Stomach (tissue), 9 donors: Measurements from ENCODE around the gene ALG1. TPM values are rescaled to one million over a fixed set of nuclear protein-coding genes. Genes with fewer than 3 reads are reported as not detected.
"Not testable (repeated sequence)": the region's sequence is repeated elsewhere in the genome, so short reads cannot be mapped to it uniquely, and the experiment has no call there.

Experiments used
- DNase-seq, 2 donors: peaks; one replicate each; pipeline versions ENCODE4 v3.0.0 to v3.0.0-alpha.2; 2013 to 2019
- H3K27ac ChIP-seq, 5 donors: fragments of 200-600 bp in 4 of 5; sonication (generic) in 4 of 5; one replicate each; pipeline ENCODE4 v1.5.1; 2013 to 2019; ENCODE audit warnings: mild to moderate bottlenecking in 1 of 5, moderate library complexity in 1 of 5
- H3K27me3 ChIP-seq, 3 donors: fragments of 200-600 bp; sonication (generic); one replicate each; pipeline ENCODE4 v1.5.1; 2017 to 2019; ENCODE audit warnings: mixed run types in 1 of 3
- H3K36me3 ChIP-seq, 4 donors: fragments of 200-600 bp; sonication (generic); 1 replicate in 3 of 4; 2 replicates in 1 of 4; pipeline ENCODE4 v1.5.1; 2016 to 2019
- H3K4me1 ChIP-seq, 4 donors: fragments of 200-600 bp; sonication (generic); one replicate each; pipeline ENCODE4 v1.5.1; 2016 to 2019
- H3K4me3 ChIP-seq, 4 donors: fragments of 200-600 bp; sonication (generic) in 3 of 4; one replicate each; pipeline ENCODE4 v1.5.1; 2016 to 2019; ENCODE audit warnings: mild to moderate bottlenecking in 1 of 4
- H3K9me3 ChIP-seq, 4 donors: fragments of 200-600 bp; sonication (generic); one replicate each; pipeline ENCODE4 v1.5.1; 2016 to 2019
- EP300 ChIP-seq: sonication (generic); formaldehyde crosslinking; IDR thresholded peaks from one replicate; pipeline ENCODE4 v1.6.1; 2017; ENCODE audit warnings: antibody characterized with exemption
- POLR2A ChIP-seq, 4 donors: fragments of 450-650 bp; IDR thresholded peaks; one replicate each; pipeline ENCODE4 v1.6.1; 2016; ENCODE audit warnings: antibody characterized with exemption in 4 of 4, control low read depth in 2 of 4, mild to moderate bottlenecking in 1 of 4, moderate library complexity in 1 of 4
- POLR2AphosphoS5 ChIP-seq, 3 donors: sonication (generic); formaldehyde crosslinking; IDR thresholded peaks; one replicate each; pipeline ENCODE4 v1.6.1; 2016; ENCODE audit warnings: antibody characterized with exemption in 3 of 3
- WGBS, 5 donors: extraction: QIAGEN DNeasy Blood & Tissue Kit in 3 of 5; methylation state at CpG; one replicate each; pipeline versions ENCODE4 v1.1.5 to v1.1.7; 2013 to 2018; 5-methylcytosine and 5-hydroxymethylcytosine counted together
- intact Hi-C: fragments of 100-400 bp; cut with DNase I; formaldehyde crosslinking; loops from one replicate; pipeline ENCODE4 v1.15.1; 2023; ENCODE audit warnings: low total_unique reads
- polyA plus RNA-seq, 3 donors: library from polyadenylated mRNA; stranded (reverse); fragments of 200-250 nt; gene quantifications; one replicate each; pipeline ENCODE4 v1.2.3, GENCODE V29; 2013
- total RNA-seq, 5 donors: library from RNA; depleted of rRNA; stranded (reverse); fragments of >200 nt; gene quantifications; one replicate each; pipeline versions ENCODE4 v1.1.0 to v1.2.3, GENCODE V29; 2014 to 2016
- TF ChIP-seq, protein P1 (sequence below), 7 experiments: fragments of 450-650 bp in 4 of 7; fragments of 200-600 bp in 3 of 7; sonication (generic) in 3 of 7; IDR thresholded peaks; one replicate each; pipeline ENCODE4 v1.5.1; 2016 to 2019; ENCODE audit warnings: antibody characterized with exemption in 7 of 7, control low read depth in 2 of 7, mild to moderate bottlenecking in 1 of 7
- donor health status: healthy with polysubstance abuse.
- donor health status: Bipolar disorder and iron deficiency.
- donor health status: healthy.

ALG1 gene
- total and polyA plus RNA-seq, 8 donors = 4.5 to 53.9 (median 17.6) TPM

GRCh38 chr16:5097061-5097469, 25.4 kb downstream of the ALG1 start:
- H3K36me3 ChIP-seq, H3K27me3 ChIP-seq, intact Hi-C loops, H3K9me3 ChIP-seq: not testable (repeated sequence)
- WGBS, 5 donors = 0 to 1% (median 0%) methylated on average over 11 to 23 of the region's 23 CpGs
- DNase-seq = peak in 1 of 2 donors; percentile 68
- H3K27ac ChIP-seq = peak overlapping the region; percentile 79 to 89 (median 85)
- H3K4me1 ChIP-seq = peaks cover 0 to 28% (median 10%) of the 10 kb centered on the region in 4 donors
- H3K4me3 ChIP-seq = peak overlapping the region; percentile 67 to 89 (median 82)

DNA sequence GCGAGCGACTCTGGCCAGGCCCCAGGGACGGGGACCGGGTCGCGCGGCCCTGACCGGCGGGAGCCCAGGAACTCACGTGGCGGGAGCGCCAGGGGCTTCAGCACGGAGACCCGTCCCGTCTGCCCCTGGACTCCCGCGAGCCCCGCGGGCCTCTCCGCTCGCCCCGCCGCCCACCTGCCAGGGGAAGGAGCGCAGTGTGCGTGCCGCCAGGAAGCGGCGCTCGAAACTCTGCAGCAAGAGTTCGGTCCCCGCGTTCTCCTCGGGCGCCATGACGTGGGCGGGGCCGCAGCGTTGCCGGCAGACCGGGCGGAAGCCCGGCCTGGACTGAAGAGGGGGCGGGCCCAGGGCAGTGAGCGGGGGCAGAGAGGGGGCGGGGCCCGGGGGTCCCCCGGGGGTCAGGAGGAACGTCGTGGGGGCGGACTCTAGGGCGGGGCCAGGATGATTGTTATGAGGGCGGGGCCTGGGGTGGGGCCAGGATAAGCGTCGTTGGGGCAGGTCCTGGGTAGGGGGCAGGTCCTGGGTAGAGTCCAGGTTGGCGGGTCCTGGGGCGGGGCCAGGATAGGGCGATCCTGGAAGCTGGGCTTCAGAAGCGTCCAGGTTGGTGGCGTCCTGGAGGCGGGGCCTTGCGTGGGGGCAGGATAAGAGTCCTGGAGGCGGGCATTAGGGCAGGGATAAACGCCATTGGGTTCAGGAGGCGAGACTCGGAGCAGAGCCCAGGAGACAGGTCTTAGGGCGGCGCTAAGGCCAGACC, 26.0 kb downstream of the ALG1 start, which contains the start of gene EEF2KMT:
TSS of gene EEF2KMT (minus strand) at position 326 of the 751 bp plus-strand sequence. CDS start at position 270, 56 bp downstream.
- peak; percentile 99 for DNase-seq
- WGBS, 5 donors = 0 to 1% (median 1%) methylated on average over 16 to 67 of the region's 67 CpGs
- Histone ChIP-seq H3K4me1 (peaks cover 0 to 24% (median 8%) of the 10 kb centered on the region in 4 donors), H3K4me3 (peak within 1 kb of the TSS; percentile 67 to 89 (median 82)), H3K27ac (peak within 1 kb of the TSS; percentile 85 to 90 (median 86))
- H3K9me3 ChIP-seq, H3K27me3 ChIP-seq, intact Hi-C loops, H3K36me3 ChIP-seq: not testable (repeated sequence)
- TF ChIP-seq POLR2AphosphoS5 (IDR thresholded peaks at IDR 0.05) = peak in 2 of 3 donors; percentile 36 to 48

GRCh38 chr16:5098221-5099159, 26.8 kb downstream of the ALG1 start:
- H3K9me3 ChIP-seq, H3K36me3 ChIP-seq, intact Hi-C loops, H3K27me3 ChIP-seq: not testable (repeated sequence)
- peak overlapping the region; percentile 67 to 89 (median 82) for H3K4me3 ChIP-seq
- peak; percentile 71 to 91 for DNase-seq
- peaks cover 0 to 24% (median 8%) of the 10 kb centered on the region in 4 donors for H3K4me1 ChIP-seq
- peak overlapping the region; percentile 85 to 90 (median 86) for H3K27ac ChIP-seq
- 0 to 2% (median 1%) methylated on average over 32 to 55 of the region's 67 CpGs for WGBS, 5 donors

DNA sequence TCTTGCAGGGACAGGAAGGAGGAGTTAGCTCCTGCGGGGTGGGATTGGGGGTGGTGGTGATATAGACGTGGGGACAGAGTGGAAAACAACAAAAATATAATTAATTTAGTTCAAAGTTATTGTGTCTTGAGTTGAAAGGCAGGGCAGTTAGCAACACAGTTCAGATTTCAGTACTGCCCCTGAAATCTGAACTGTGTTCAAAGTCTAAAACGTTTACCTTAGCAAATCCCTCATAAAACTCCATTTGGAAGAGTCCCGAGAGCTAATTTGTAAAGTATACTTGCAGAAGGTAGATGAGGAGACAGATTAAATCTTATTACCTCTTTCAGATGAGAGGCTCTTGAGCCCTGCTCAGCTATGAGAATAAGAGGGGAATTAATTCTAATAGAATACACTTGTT, 27.5 kb downstream of the ALG1 start:
- peaks cover 0 to 24% (median 8%) of the 10 kb centered on the region in 4 donors for H3K4me1 ChIP-seq
- H3K27ac ChIP-seq = peak overlapping the region in 1 of 5 donors; percentile 89
- H3K36me3 ChIP-seq, DNase-seq, H3K9me3 ChIP-seq, intact Hi-C loops, H3K27me3 ChIP-seq: not testable (repeated sequence)
- WGBS, 5 donors = 3 to 12% (median 8%) methylated on average over 4 of the region's 4 CpGs
- peak overlapping the region; percentile 61 to 89 (median 74) for H3K4me3 ChIP-seq

GRCh38 chr16:5103296-5104032, 31.8 kb downstream of the ALG1 start:
- H3K9me3 ChIP-seq, H3K27ac ChIP-seq, intact Hi-C loops, H3K27me3 ChIP-seq, DNase-seq, H3K4me1 ChIP-seq, H3K4me3 ChIP-seq, H3K36me3 ChIP-seq: not testable (repeated sequence)
- 86 to 92% (median 89%) methylated on average over 12 of the region's 12 CpGs for WGBS, 5 donors

GRCh38 chr16:5105039-5105438, 33.4 kb downstream of the ALG1 start:
- intact Hi-C loops, DNase-seq: not testable (repeated sequence)

DNA sequence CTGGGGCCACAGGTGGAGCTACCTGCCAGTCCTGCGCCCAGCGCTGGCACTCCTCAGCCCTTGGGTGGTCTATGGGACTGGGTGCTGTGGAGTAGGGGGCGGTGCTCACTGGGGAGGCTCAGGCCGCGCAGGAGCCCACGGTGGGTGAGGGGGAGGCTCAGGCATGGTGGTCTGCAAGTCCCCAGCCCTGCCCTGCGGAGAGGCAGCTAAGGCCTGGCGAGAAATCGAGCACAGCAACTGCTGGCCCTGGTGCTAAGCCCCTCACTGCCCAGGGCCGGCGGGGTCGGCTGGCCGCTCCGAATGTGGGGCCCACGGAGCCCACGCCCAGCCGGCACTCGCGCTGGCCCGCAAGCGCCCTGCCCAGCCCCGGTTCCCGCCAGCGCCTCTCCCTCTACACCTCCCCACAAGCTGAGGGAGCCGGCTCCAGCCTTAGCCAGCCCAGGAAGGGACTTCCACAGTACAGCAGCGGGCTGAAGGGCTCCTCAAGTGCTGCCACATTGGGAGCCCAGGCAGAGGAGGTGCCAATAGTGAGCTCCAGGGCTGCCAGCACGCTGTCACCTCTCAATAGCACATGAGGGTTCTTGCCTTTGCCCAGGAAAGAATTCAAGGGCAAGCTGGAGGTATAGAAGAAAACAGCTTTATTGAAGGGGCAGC, 37.0 kb downstream of the ALG1 start:
- Histone ChIP-seq H3K27me3 (no peaks in the 10 kb centered on the region), H3K36me3 (no peaks in the 10 kb centered on the region), H3K9me3 (no peaks in the 10 kb centered on the region), H3K27ac (no peak overlapping the region), H3K4me1 (no peaks in the 10 kb centered on the region), H3K4me3 (no peak overlapping the region)
- intact Hi-C loops = no loop called here
- 89 to 95% (median 93%) methylated on average over 21 to 27 of the region's 27 CpGs for WGBS, 5 donors
- TF ChIP-seq EP300 (no peak), POLR2A (IDR thresholded peaks at IDR 0.05) (no peak), POLR2AphosphoS5 (IDR thresholded peaks at IDR 0.05) (no peak)
- TF ChIP-seq, protein P1, sequence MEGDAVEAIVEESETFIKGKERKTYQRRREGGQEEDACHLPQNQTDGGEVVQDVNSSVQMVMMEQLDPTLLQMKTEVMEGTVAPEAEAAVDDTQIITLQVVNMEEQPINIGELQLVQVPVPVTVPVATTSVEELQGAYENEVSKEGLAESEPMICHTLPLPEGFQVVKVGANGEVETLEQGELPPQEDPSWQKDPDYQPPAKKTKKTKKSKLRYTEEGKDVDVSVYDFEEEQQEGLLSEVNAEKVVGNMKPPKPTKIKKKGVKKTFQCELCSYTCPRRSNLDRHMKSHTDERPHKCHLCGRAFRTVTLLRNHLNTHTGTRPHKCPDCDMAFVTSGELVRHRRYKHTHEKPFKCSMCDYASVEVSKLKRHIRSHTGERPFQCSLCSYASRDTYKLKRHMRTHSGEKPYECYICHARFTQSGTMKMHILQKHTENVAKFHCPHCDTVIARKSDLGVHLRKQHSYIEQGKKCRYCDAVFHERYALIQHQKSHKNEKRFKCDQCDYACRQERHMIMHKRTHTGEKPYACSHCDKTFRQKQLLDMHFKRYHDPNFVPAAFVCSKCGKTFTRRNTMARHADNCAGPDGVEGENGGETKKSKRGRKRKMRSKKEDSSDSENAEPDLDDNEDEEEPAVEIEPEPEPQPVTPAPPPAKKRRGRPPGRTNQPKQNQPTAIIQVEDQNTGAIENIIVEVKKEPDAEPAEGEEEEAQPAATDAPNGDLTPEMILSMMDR (IDR thresholded peaks at IDR 0.05) = no peak
- DNase-seq = no peak

More at GRCh38 chr16:5105039-5105438, 33.4 kb downstream of the ALG1 start:
- not testable (repeated sequence) for H3K36me3 ChIP-seq, H3K4me3 ChIP-seq, H3K4me1 ChIP-seq, H3K27ac ChIP-seq, H3K27me3 ChIP-seq, H3K9me3 ChIP-seq
- WGBS, 5 donors = 34 to 51% (median 46%) methylated on average over 4 to 5 of the region's 5 CpGs

- H3K4me1 ChIP-seq, intact Hi-C loops, H3K27ac ChIP-seq, H3K36me3 ChIP-seq, H3K27me3 ChIP-seq, DNase-seq, H3K4me3 ChIP-seq, H3K9me3 ChIP-seq: not testable (repeated sequence)
- WGBS, 5 donors = 84 to 91% (median 89%) methylated on average over 9 to 10 of the region's 10 CpGs
These were observed 39.3 kb downstream of the ALG1 start for GRCh38 chr16:5110933-5111332.

DNA sequence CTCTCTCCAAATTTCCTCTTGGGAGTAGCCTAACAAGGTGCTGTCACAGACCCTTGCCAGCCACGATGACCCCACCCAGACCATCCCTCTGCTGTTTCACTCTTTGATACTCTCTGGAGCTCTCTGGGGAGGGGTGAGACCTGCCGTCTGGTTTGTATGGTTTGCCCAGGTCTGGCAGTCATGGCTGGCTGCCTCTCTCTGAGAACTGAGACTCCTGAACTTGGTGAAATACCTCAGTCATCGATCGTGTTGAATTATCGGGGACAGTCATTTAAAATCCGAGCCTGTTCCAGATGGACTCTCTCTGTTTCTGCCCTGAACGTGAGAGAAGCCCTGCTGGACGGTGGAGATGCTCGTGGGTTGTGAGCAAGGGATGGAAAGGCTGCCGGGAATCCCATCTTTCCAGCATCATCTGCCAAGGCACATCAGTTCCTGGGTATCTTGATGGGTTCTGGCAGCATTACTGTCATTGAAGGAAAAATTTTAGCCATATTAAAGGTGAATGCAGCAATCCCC, 45.2 kb downstream of the ALG1 start:
- H3K27me3 ChIP-seq, H3K27ac ChIP-seq, H3K9me3 ChIP-seq, DNase-seq, intact Hi-C loops, H3K36me3 ChIP-seq: not testable (repeated sequence)
- Histone ChIP-seq H3K4me3 (peak overlapping the region in 1 of 4 donors; percentile 17), H3K4me1 (peaks cover 8 to 13% (median 10%) of the 10 kb centered on the region in 4 donors)
- 38 to 60% (median 53%) methylated on average over 9 to 10 of the region's 10 CpGs for WGBS, 5 donors
